Ovary (tissue), 3 donors: Measurements from ENCODE around the gene FOXK2.

Experiments
- CTCF ChIP-seq, 3 donors: fragments of 450-650 bp in 2 of 3; fragments of 200-600 bp in 1 of 3; IDR thresholded peaks; one replicate each; pipeline versions ENCODE4 v1.5.1 to v1.8.0; 2016 to 2022; ENCODE audit warnings: antibody characterized with exemption in 3 of 3, mild to moderate bottlenecking in 1 of 3
- EP300 ChIP-seq: sonication (generic); formaldehyde crosslinking; IDR thresholded peaks from one replicate; pipeline ENCODE4 v1.6.1; 2017; ENCODE audit warnings: antibody characterized with exemption
- POLR2A ChIP-seq: fragments of 450-650 bp; IDR thresholded peaks from one replicate; pipeline ENCODE4 v1.6.1; 2017; ENCODE audit warnings: antibody characterized with exemption, mild to moderate bottlenecking, moderate library complexity
- donor health status: DM: no; HTN: no; CAD: no.

- TF ChIP-seq CTCF (IDR thresholded peaks at IDR 0.05) (no peak), EP300 (no peak), POLR2A (no peak)
Observed at GRCh38 chr17:82639628-82640027, 120.1 kb downstream of the FOXK2 start.
